ENCODE measurements around the gene MAMDC2. TPM values are rescaled to one million over a fixed set of nuclear protein-coding genes. Genes with fewer than 3 reads are reported as not detected.

The MAMDC2 gene
- total and polyA plus RNA-seq, 2 of the 4 experiments (the other 2 are of a cell fraction) = 5.0 to 5.2 TPM

- no peak overlapping the region for H2BK20ac ChIP-seq (ENCODE audit: low read depth, low read length)
- H3K9me3 ChIP-seq (ENCODE audit: control insufficient read depth, insufficient read depth, low read length) = no peaks in the 10 kb centered on the region
- no peak overlapping the region for H2BK5ac ChIP-seq (ENCODE audit: low read depth, low read length, poor library complexity, severe bottlenecking)
- H2AFZ ChIP-seq (replicated peaks; ENCODE audit: low read length, poor library complexity) = no peak overlapping the region
- dilution Hi-C loops (cut with HindIII; ENCODE audit: low sequenced_read_pairs, unreplicated experiment) (no loop called here), in situ Hi-C loops (cut with MboI; ENCODE audit: low sequenced_read_pairs) (loop anchor here (25.0 kb wide), 1 partner anchor 693 kb away; no protein-coding TSS in a partner anchor), intact Hi-C loops (cut with micrococcal nuclease) (no loop called here)
- H3K4me2 ChIP-seq (ENCODE audit: low read depth, low read length) = no peak overlapping the region
- no peak overlapping the region for H4K91ac ChIP-seq (ENCODE audit: insufficient read depth, low read depth, low read length)
- H2AK9ac ChIP-seq (replicated peaks; ENCODE audit: low read depth, low read length, poor library complexity) = no peak overlapping the region
- H3K27ac ChIP-seq (ENCODE audit: insufficient read depth, low read length) = no peak overlapping the region
- no peak overlapping the region for H3K18ac ChIP-seq (ENCODE audit: low read depth, low read length)
- DNase-seq = no peak
- no peak overlapping the region for H2BK15ac ChIP-seq (ENCODE audit: low read depth, low read length)
- H3K9me1 ChIP-seq (ENCODE audit: insufficient read depth, low read length) = no peaks in the 10 kb centered on the region; the same call in 1 of the 2 replicates
- no peaks in the 10 kb centered on the region for H3K36me3 ChIP-seq (ENCODE audit: control insufficient read depth, insufficient read depth, low read length)
- H4K20me1 ChIP-seq (ENCODE audit: insufficient read depth, low read length) = no peaks in the 10 kb centered on the region
- WGBS, 2 experiments (ENCODE audit: extremely low coverage in 2 of 2, insufficient read length in 1 of 2) = 88 to 100% methylated on average over 1 to 2 of the region's 5 CpGs
- CTCF ChIA-PET = interaction anchor here (1.1 kb wide), 1 partner anchor 129 kb away, joined by 3 read pairs; no protein-coding TSS in a partner anchor
- no peak for TF ChIP-seq RFX5 (IDR thresholded peaks at IDR 0.05; ENCODE audit: low read depth, low read length)
- no peak for TF ChIP-seq CEBPB (IDR thresholded peaks at IDR 0.05; ENCODE audit: low read depth, low read length)
- H4K8ac ChIP-seq (ENCODE audit: low read depth in 2 of 2, low read length in 2 of 2) = no peak overlapping the region
- no peak overlapping the region for H2AK5ac ChIP-seq (ENCODE audit: low read depth, low read length)
- POLR2A ChIA-PET (ENCODE audit: unreplicated experiment) = no interaction called here
- H3K4ac ChIP-seq (ENCODE audit: low read depth, low read length) = no peak overlapping the region
- H3K27me3 ChIP-seq (ENCODE audit: control insufficient read depth, insufficient read depth, low read length) = no peaks in the 10 kb centered on the region
- no peak overlapping the region for H3K23ac ChIP-seq (ENCODE audit: low read depth, low read length)
- no peak overlapping the region for H3K4me3 ChIP-seq (ENCODE audit: insufficient read depth, low read depth, low read length)
- no peak overlapping the region for H3K9ac ChIP-seq (ENCODE audit: low read depth, low read length)
- H2BK120ac ChIP-seq (ENCODE audit: low read depth, low read length) = no peak overlapping the region
- no peak overlapping the region for H4K5ac ChIP-seq (ENCODE audit: low read depth, low read length)
- H3K79me1 ChIP-seq (ENCODE audit: low read depth in 1 of 2, low read length in 2 of 2) = no peaks in the 10 kb centered on the region
- no peak overlapping the region for H3K14ac ChIP-seq (replicated peaks; ENCODE audit: low read depth, low read length)
- no peak overlapping the region for H3K56ac ChIP-seq (ENCODE audit: extremely low read depth, insufficient read depth, low read length)
- ATAC-seq (ENCODE audit: low read depth) = no peak
- H3K4me1 ChIP-seq (ENCODE audit: control insufficient read depth, insufficient read depth, low read length) = no peaks in the 10 kb centered on the region
- no TSS peak for BruUV-seq (replicated peaks)
Measured at GRCh38 chr9:70105147-70105546, 61.5 kb downstream of the MAMDC2 start.

Data from IMR-90 (cell line).